GM19452 (cell line): ENCODE data around the gene DNAH8.
A peak's percentile ranks its signal among the peaks of the same experiment; 100 is the strongest.

Experiments used
- ATAC-seq: cut with Tn5 transposase; IDR thresholded peaks from one replicate; pipeline ENCODE4 v1.9.1; 2021; ENCODE audit not compliant: unreplicated experiment

The DNAH8 gene

DNA sequence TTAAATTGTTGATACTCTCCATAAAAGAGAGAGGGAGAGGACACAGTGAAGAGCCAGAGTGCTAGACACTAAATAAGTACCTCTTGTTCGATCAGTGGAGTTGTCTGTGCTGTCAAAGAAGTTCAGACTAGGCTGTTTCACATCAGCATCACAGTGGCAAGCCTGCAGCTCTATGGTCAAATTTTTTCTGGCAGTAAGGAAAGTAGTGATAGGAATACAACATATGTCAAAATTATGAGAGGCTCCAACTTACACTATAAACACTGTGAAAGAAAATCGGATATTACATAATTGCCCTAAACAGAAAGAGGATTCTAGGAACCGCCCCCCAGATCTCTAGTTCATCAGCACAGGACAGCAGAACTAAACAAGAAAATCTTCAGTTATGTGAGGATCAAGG is 23.1 kb downstream of the DNAH8 start:
- no peak for ATAC-seq

DNA sequence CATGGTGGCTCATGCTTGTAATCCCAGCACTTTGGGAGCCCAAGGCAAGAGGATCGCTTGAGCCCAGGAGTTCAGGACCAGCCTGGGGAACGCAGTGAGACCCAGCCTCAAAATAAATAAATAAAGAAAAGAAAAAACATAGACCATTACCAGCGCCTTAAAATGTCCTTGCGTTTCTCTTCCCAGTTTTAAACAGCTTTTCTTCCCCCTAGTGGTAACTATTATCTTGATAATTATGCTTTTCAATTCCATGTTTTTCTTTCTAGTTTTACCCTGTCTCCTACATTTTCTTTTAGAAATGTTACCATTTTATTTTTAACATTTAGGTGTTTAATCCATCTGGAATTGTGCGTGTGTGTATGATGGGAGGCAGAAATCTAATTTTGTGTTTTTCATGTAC is 24.4 kb downstream of the DNAH8 start:
- ATAC-seq = no peak

- ATAC-seq = no peak
Observed at GRCh38 chr6:38749473-38749872, 34.4 kb downstream of the DNAH8 start.

GRCh38 chr6:38750968-38751615 is 36.0 kb downstream of the DNAH8 start:
- ATAC-seq = no peak

DNA sequence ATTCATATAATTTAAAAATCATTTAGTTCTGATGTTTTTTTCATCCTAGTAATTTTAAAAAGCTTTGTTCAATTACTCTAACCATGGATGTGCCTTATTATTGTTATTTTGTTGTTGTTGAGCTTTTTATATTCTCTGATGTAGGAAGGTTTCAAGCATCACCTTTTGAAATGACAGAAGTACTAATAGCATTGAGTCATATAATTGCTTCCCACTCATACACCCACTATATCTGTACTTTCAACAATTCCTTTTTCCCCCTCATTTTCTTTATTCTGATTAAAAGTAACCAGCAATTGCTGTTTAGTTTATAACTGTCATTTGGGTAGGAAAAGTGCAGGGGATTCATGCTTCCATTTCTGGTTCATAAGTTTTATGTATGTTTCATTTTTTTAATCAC is 38.6 kb downstream of the DNAH8 start:
- no peak for ATAC-seq

DNA sequence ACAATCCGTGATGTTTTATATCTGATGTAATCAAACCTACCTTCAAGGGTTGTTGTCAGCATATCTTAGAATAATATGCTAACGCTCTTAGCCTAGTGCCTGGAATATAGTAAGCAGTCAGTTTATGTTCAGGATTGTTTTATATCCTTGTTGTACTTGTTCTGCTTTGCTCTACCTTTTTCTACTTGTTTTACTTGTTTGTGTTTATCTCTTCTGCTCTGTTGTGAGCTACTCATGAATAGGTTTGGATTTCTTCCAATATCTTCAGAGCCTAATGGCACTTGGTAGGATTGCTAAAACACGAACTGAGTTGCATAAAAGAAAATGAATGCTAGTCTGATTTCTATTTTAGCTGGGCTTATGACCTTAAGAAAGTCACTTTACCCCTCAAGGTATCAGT is 40.1 kb downstream of the DNAH8 start:
- no peak for ATAC-seq

DNA sequence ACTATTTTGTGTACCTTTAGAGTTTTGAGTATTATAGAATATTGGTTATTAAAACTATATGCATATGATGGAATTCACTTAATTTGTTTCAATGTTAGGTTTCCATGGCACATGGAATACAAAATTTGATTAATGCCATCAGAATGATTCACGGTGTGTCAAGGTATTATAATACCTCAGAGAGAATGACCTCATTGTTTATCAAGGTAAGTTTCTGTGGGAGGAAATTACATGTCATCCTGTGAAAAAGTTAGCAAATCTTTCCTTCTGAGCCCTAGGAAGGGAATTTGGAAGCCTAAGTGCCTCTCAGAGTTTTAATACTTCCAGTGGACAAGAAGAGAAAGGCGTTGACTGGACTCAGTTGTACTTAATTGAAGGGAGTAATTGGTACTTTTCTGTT is 40.8 kb downstream of the DNAH8 start:
- ATAC-seq = no peak

DNA sequence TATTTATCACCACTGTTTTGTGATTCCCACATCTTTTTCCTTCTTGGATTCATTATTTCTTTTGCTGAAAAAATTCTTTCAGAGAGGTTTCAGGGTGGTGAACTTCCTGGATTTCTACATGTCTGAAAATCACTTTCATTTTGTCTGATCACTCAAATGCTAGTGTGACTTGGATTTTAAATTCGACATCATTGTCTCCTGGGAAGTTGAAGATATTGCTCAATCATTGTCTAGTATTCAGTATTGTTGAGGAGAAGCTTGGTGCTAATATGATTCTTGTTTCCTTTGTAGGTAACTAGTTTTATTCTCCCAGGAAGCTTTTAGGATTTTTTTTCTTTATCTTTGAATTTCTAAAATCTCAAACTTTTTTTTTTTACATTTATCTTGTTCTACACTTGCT is 45.0 kb downstream of the DNAH8 start:
- ATAC-seq = no peak

DNA sequence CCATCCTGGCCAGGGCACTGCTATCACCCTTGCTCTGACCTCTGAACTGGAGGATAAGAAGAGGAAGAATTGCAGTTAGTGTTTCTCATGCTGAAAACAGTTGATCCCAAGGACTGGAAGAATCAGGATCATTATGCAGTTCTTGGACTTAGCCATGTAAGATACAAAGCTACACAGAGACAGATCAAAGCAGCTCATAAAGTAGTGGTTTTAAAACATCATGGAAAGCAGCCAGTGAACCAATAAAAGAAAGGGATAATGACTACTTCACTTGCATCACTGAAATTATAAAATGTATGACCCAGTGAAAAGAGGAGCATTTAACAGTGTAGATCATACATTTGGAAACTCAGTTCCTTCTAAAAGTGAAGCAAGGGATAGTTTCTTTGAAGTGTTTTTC is 47.7 kb downstream of the DNAH8 start:
- ATAC-seq = no peak

DNA sequence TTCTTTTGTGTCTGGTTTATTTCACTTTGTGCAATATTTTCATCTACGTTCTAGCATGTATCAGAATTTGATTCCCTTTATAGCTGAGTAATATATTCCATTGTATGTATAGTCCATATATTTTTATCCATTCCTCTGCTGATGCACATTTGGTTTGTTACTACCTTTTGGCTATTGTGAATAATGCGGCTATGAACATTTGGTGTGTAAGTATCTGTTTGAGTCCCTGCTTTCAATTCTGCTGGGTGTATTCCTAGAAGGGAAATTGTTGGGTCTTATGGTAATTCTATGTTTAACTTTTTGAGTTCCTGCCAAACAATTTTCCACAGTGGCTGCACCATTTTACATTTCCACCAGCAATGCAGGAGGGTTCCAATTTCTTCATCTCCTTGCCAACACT is 52.4 kb downstream of the DNAH8 start:
- ATAC-seq = no peak

DNA sequence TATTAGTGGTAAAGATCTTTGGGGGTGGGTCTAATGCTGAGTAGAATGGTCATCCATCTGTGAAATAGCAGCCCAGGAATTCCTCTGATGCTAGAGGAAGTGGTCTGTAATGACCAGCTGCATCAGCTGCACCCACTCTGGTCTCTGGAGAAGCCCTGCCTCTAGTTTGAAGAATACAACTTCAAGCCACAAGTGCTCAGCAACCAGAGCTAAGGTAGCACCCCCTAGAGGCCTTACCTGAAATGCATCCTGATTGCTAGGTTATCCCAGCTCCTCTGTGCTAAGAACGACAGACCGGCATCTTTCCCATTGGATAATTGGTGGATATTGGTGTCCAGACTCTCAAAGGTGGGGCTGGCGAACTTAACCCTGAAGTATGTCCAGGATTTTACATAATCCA is 58.2 kb downstream of the DNAH8 start:
- no peak for ATAC-seq

- ATAC-seq = no peak
Observed at GRCh38 chr6:38774929-38775707, 60.0 kb downstream of the DNAH8 start.

DNA sequence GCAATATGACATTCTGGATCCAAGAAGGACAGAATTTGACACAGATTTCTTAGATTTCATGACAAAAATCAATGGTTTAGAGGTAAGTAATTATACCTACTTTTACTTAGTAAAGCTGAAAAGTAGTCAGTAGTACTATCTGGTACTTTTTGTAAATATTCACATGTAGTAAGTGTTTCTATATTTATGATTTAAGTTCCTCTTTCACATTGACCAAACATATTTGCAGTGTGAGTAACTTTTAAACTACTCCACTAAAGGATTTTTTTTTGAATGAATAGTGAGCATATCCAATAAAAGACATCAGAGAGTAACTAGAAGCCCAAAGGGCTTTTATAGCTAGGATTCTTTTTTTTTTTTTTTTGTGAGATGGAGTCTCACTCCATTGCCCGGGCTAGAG is 60.8 kb downstream of the DNAH8 start:
- peak; percentile 60 for ATAC-seq

GRCh38 chr6:38776515-38776914 is 61.4 kb downstream of the DNAH8 start:
- no peak for ATAC-seq

- ATAC-seq = no peak
Observed at GRCh38 chr6:38779310-38780062, 64.4 kb downstream of the DNAH8 start.

DNA sequence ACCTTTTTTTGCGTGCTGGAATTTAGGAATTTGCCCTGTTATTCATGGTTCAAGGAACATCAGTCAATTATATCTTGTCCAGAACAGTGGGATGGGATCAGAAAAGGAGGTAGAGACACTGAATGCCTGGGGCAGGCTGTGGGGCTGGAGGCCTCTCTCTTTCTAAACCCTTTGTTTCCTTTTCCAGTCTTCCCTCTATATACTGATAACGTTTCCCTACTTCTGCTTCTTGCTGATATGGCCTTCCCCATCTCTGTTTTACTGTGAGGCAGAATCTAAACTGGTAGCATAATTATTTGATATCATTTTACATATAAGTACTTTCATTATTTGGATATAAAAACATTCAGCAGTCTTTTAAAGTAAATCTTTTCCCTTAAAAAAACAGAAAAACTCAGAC is 67.5 kb downstream of the DNAH8 start:
- ATAC-seq = no peak

- no peak for ATAC-seq
Observed at GRCh38 chr6:38783443-38784228, 68.5 kb downstream of the DNAH8 start.

DNA sequence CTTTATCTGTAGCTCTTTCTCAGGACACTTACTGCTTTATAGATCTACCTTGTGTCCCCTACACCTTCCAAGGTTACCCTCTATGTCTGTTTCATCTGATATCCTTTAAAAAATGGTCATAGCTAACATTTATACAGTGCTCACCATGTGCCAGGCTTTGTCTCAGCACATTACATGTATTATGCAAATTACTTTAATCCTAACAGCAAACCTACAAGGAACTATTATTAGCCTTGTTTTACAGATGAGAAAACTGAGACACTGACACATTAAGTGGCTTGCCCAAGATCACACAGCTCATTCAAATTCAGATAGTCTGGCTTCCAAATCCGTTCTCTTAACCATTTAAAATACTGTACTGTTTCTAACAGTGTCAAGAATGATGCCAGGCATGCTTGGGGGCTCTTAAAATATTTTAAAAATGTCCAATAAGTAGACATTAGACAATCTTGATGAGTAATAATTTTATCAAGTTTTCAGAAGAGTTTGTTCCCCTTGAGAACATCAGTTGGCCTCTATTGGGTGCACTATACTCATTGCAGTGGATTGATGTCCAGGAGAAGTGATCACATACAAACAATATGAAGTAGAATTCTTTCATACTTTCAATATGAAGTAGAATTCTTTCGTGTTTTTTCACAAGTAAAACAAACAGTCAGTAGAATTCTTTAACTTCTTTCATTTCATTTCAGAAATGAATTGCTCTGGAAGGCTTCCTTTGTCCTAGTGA is 69.6 kb downstream of the DNAH8 start:
- no peak for ATAC-seq

- ATAC-seq = no peak
Observed at GRCh38 chr6:38786486-38786885, 71.4 kb downstream of the DNAH8 start.

DNA sequence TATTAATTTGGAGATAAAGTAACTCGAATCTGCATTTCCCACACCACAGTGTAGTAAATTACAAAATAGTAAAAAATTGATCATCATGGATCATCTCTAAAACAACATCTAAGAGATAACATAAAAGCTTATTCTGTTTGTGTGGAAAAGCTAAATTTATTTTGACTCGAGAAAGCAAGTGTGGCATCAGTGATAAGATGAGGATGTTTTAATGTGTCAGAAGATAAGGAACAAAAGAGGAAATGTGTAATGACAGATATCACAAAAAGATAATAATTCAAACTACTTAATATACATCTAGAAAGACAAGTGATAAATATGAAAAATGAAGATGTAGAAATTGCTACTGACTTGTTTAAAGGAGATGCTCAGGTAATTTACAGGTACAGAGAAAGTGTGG is 74.1 kb downstream of the DNAH8 start:
- ATAC-seq = no peak

GRCh38 chr6:38792356-38792755 is 77.2 kb downstream of the DNAH8 start:
- ATAC-seq = no peak
